ENCODE results near the gene DIPK1A.
A peak's percentile ranks its signal among the peaks of the same experiment; 100 is the strongest.

Gene DIPK1A

GRCh38 chr1:92937731-92938130, 23.5 kb downstream of the DIPK1A start:
- no peak overlapping the region for H3K27ac ChIP-seq (ENCODE audit: low read depth, low read length)
- H3K9me3 ChIP-seq (ENCODE audit: control insufficient read depth in 5 of 5, low read length in 5 of 5) = no peaks in the 10 kb centered on the region
- no peaks in the 10 kb centered on the region for H3K27me3 ChIP-seq (ENCODE audit: control insufficient read depth in 5 of 5, insufficient read depth in 4 of 5, low read length in 5 of 5)
- H3K4me3 ChIP-seq (ENCODE audit: low read depth in 1 of 5, low read length in 5 of 5) = no peak overlapping the region
- H3K4me1 ChIP-seq (ENCODE audit: control insufficient read depth in 5 of 5, insufficient read depth in 5 of 5, low read length in 5 of 5) = peaks cover 3 to 57% (median 28%) of the 10 kb centered on the region in 5 donors
- H3K36me3 ChIP-seq (ENCODE audit: control insufficient read depth in 5 of 5, insufficient read depth in 5 of 5, low read length in 5 of 5) = no peaks in the 10 kb centered on the region
- H3K9ac ChIP-seq (ENCODE audit: low read length in 5 of 5) = no peak overlapping the region

GRCh38 chr1:92936865-92937264, 24.4 kb downstream of the DIPK1A start:
- Histone ChIP-seq H3K9me3 (ENCODE audit: control insufficient read depth in 5 of 5, low read length in 5 of 5) (no peaks in the 10 kb centered on the region), H3K9ac (ENCODE audit: low read length in 5 of 5) (no peak overlapping the region), H3K4me1 (ENCODE audit: control insufficient read depth in 5 of 5, insufficient read depth in 5 of 5, low read length in 5 of 5) (peaks cover 3 to 54% (median 28%) of the 10 kb centered on the region in 5 donors), H3K27me3 (ENCODE audit: control insufficient read depth in 5 of 5, insufficient read depth in 4 of 5, low read length in 5 of 5) (no peaks in the 10 kb centered on the region), H3K36me3 (ENCODE audit: control insufficient read depth in 5 of 5, insufficient read depth in 5 of 5, low read length in 5 of 5) (no peaks in the 10 kb centered on the region), H3K4me3 (ENCODE audit: low read depth in 1 of 5, low read length in 5 of 5) (no peak overlapping the region), H3K27ac (ENCODE audit: low read depth, low read length) (no peak overlapping the region)

GRCh38 chr1:92934395-92935378, 26.6 kb downstream of the DIPK1A start:
- Histone ChIP-seq H3K4me3 (ENCODE audit: low read depth in 1 of 5, low read length in 5 of 5) (peak overlapping the region in 1 of 5 donors; percentile 19), H3K36me3 (ENCODE audit: control insufficient read depth in 5 of 5, insufficient read depth in 5 of 5, low read length in 5 of 5) (no peaks in the 10 kb centered on the region), H3K27me3 (ENCODE audit: control insufficient read depth in 5 of 5, insufficient read depth in 4 of 5, low read length in 5 of 5) (no peaks in the 10 kb centered on the region), H3K4me1 (ENCODE audit: control insufficient read depth in 5 of 5, insufficient read depth in 5 of 5, low read length in 5 of 5) (peaks cover 3 to 59% (median 28%) of the 10 kb centered on the region in 5 donors), H3K27ac (ENCODE audit: low read depth, low read length) (peak overlapping the region; percentile 64), H3K9me3 (ENCODE audit: control insufficient read depth in 5 of 5, low read length in 5 of 5) (no peaks in the 10 kb centered on the region), H3K9ac (ENCODE audit: low read length in 5 of 5) (peak overlapping the region in 3 of 5 donors; percentile 3 to 20 (median 19))

DNA sequence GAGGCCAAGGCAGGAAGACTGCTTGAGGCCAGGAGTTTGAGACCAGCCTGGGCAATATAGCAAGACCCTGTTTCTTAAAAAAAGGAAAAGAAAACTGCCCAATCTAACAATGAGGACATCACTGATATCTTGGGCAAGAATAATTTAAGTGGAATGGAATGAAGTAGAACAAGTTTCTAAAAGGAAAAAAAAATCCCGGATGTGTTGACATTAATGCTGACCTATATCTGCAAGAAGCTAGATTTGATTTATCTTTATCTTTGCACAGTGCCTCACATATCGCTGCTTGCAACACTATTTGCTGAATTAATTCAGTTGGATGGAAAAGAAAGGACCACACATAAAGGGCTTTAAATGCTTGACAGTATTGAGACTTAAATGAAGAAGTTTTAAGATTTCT, 27.8 kb downstream of the DIPK1A start:
- Histone ChIP-seq H3K27me3 (ENCODE audit: control insufficient read depth in 5 of 5, insufficient read depth in 4 of 5, low read length in 5 of 5) (no peaks in the 10 kb centered on the region), H3K27ac (ENCODE audit: low read depth, low read length) (peak overlapping the region; percentile 64), H3K4me1 (ENCODE audit: control insufficient read depth in 5 of 5, insufficient read depth in 5 of 5, low read length in 5 of 5) (peaks cover 3 to 55% (median 26%) of the 10 kb centered on the region in 5 donors), H3K4me3 (ENCODE audit: low read depth in 1 of 5, low read length in 5 of 5) (no peak overlapping the region), H3K9ac (ENCODE audit: low read length in 5 of 5) (no peak overlapping the region), H3K36me3 (ENCODE audit: control insufficient read depth in 5 of 5, insufficient read depth in 5 of 5, low read length in 5 of 5) (no peaks in the 10 kb centered on the region), H3K9me3 (ENCODE audit: control insufficient read depth in 5 of 5, low read length in 5 of 5) (no peaks in the 10 kb centered on the region)

GRCh38 chr1:92931691-92932090, 29.6 kb downstream of the DIPK1A start:
- Histone ChIP-seq H3K27ac (ENCODE audit: low read depth, low read length) (no peak overlapping the region), H3K27me3 (ENCODE audit: control insufficient read depth in 5 of 5, insufficient read depth in 4 of 5, low read length in 5 of 5) (no peaks in the 10 kb centered on the region), H3K9me3 (ENCODE audit: control insufficient read depth in 5 of 5, low read length in 5 of 5) (no peaks in the 10 kb centered on the region), H3K4me3 (ENCODE audit: low read depth in 1 of 5, low read length in 5 of 5) (no peak overlapping the region), H3K36me3 (ENCODE audit: control insufficient read depth in 5 of 5, insufficient read depth in 5 of 5, low read length in 5 of 5) (no peaks in the 10 kb centered on the region), H3K4me1 (ENCODE audit: control insufficient read depth in 5 of 5, insufficient read depth in 5 of 5, low read length in 5 of 5) (peaks cover 3 to 47% (median 26%) of the 10 kb centered on the region in 5 donors), H3K9ac (ENCODE audit: low read length in 5 of 5) (no peak overlapping the region)

DNA sequence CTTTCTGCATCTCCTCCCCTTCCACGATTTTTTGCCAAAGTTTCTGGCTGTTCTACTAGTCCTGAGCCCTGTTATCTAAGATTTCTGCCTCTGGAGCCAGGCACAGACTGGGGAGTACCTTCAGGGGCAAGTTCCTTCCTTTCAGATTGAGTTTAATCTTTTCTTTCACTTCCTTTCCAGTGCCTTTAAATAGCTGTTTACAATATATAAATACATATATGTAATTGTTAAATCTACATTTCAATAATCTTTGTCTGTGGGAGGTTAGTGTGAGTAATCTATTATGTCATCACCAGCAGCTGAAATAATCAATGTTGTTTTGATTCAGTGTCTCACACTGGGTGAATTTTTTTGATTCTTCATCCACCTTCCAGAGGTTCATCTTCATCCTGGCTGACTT, 31.8 kb downstream of the DIPK1A start:
- Histone ChIP-seq H3K36me3 (ENCODE audit: control insufficient read depth in 5 of 5, insufficient read depth in 5 of 5, low read length in 5 of 5) (no peaks in the 10 kb centered on the region), H3K9me3 (ENCODE audit: control insufficient read depth in 5 of 5, low read length in 5 of 5) (no peaks in the 10 kb centered on the region), H3K27me3 (ENCODE audit: control insufficient read depth in 5 of 5, insufficient read depth in 4 of 5, low read length in 5 of 5) (no peaks in the 10 kb centered on the region), H3K9ac (ENCODE audit: low read length in 5 of 5) (no peak overlapping the region), H3K4me3 (ENCODE audit: low read depth in 1 of 5, low read length in 5 of 5) (no peak overlapping the region), H3K4me1 (ENCODE audit: control insufficient read depth in 5 of 5, insufficient read depth in 5 of 5, low read length in 5 of 5) (peaks cover 2 to 30% (median 9%) of the 10 kb centered on the region in 5 donors), H3K27ac (ENCODE audit: low read depth, low read length) (no peak overlapping the region)

DNA sequence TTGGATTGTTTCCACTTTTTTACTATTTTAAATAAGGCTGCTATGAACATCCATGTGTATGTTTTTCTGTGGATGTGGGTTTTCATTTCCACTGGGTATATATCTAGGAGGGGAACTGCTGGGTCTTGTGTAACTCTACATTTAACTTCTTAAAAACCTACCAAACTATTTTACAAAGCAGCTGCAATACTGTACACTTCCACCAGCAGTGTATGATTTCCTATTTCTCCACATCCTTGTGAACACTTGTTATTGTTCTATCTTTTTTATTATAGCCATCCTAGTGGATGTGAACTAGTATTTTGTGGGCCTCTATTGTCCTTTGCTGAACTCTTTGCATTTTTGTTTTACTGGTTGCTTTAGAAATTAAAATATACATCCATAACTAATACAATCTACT, 33.4 kb downstream of the DIPK1A start:
- Histone ChIP-seq H3K9ac (ENCODE audit: low read length in 5 of 5) (no peak overlapping the region), H3K27ac (ENCODE audit: low read depth, low read length) (no peak overlapping the region), H3K27me3 (ENCODE audit: control insufficient read depth in 5 of 5, insufficient read depth in 4 of 5, low read length in 5 of 5) (no peaks in the 10 kb centered on the region), H3K4me3 (ENCODE audit: low read depth in 1 of 5, low read length in 5 of 5) (no peak overlapping the region), H3K4me1 (ENCODE audit: control insufficient read depth in 5 of 5, insufficient read depth in 5 of 5, low read length in 5 of 5) (peaks cover 0 to 23% (median 8%) of the 10 kb centered on the region in 5 donors), H3K36me3 (ENCODE audit: control insufficient read depth in 5 of 5, insufficient read depth in 5 of 5, low read length in 5 of 5) (no peaks in the 10 kb centered on the region), H3K9me3 (ENCODE audit: control insufficient read depth in 5 of 5, low read length in 5 of 5) (no peaks in the 10 kb centered on the region)

DNA sequence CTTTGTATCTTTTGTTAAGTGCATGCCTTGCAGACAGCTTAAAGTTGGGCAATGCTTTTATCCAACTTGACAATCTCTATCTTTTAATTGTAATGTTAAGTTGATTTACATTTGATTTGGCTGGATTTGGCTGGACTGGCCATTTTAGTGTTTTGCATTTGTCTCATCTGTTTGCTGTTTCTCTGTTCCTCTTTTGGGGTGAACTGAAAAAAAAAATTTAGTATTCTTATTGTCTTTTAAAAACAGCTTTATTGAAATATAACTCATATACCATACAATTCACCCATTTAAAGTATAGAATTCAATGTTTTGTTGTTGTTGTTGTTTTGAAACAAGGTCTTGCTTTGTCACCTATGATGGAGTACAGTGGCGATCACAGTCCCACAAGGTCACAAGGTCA, 34.4 kb downstream of the DIPK1A start:
- Histone ChIP-seq H3K27ac (ENCODE audit: low read depth, low read length) (no peak overlapping the region), H3K9me3 (ENCODE audit: control insufficient read depth in 5 of 5, low read length in 5 of 5) (no peaks in the 10 kb centered on the region), H3K27me3 (ENCODE audit: control insufficient read depth in 5 of 5, insufficient read depth in 4 of 5, low read length in 5 of 5) (no peaks in the 10 kb centered on the region), H3K36me3 (ENCODE audit: control insufficient read depth in 5 of 5, insufficient read depth in 5 of 5, low read length in 5 of 5) (no peaks in the 10 kb centered on the region), H3K4me3 (ENCODE audit: low read depth in 1 of 5, low read length in 5 of 5) (no peak overlapping the region), H3K4me1 (ENCODE audit: control insufficient read depth in 5 of 5, insufficient read depth in 5 of 5, low read length in 5 of 5) (peaks cover 0 to 29% (median 14%) of the 10 kb centered on the region in 5 donors), H3K9ac (ENCODE audit: low read length in 5 of 5) (no peak overlapping the region)

DNA sequence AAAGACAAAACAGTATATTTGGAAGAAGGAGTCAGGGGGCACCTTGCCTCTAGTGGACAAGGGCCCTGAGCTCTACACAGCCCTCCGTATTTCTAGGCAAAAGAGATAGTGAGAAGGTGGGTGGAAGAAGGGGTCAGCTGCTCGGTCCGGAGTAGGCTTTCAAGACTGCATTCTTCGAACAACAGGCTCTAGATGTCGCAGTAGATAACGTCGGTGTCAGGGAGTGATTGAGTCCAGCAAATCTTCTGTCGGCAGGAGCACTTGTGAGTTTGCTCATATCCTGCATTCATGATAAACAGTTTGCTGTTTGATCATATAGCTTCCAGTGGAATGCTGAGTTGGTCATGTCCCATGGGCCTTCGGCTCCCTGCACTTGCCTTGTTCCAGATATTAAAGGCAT, 36.8 kb downstream of the DIPK1A start:
- Histone ChIP-seq H3K9me3 (ENCODE audit: control insufficient read depth in 5 of 5, low read length in 5 of 5) (no peaks in the 10 kb centered on the region), H3K27ac (ENCODE audit: low read depth, low read length) (peak overlapping the region; percentile 82), H3K27me3 (ENCODE audit: control insufficient read depth in 5 of 5, insufficient read depth in 4 of 5, low read length in 5 of 5) (no peaks in the 10 kb centered on the region), H3K4me1 (ENCODE audit: control insufficient read depth in 5 of 5, insufficient read depth in 5 of 5, low read length in 5 of 5) (peaks cover 2 to 31% (median 22%) of the 10 kb centered on the region in 5 donors), H3K36me3 (ENCODE audit: control insufficient read depth in 5 of 5, insufficient read depth in 5 of 5, low read length in 5 of 5) (no peaks in the 10 kb centered on the region), H3K4me3 (ENCODE audit: low read depth in 1 of 5, low read length in 5 of 5) (no peak overlapping the region), H3K9ac (ENCODE audit: low read length in 5 of 5) (no peak overlapping the region)

GRCh38 chr1:92923664-92924063, 37.6 kb downstream of the DIPK1A start:
- Histone ChIP-seq H3K9ac (ENCODE audit: low read length in 5 of 5) (peak overlapping the region in 2 of 5 donors; percentile 4 to 40), H3K9me3 (ENCODE audit: control insufficient read depth in 5 of 5, low read length in 5 of 5) (no peaks in the 10 kb centered on the region), H3K4me3 (ENCODE audit: low read depth in 1 of 5, low read length in 5 of 5) (peak overlapping the region in 1 of 5 donors; percentile 22), H3K36me3 (ENCODE audit: control insufficient read depth in 5 of 5, insufficient read depth in 5 of 5, low read length in 5 of 5) (no peaks in the 10 kb centered on the region), H3K27ac (ENCODE audit: low read depth, low read length) (peak overlapping the region; percentile 82), H3K27me3 (ENCODE audit: control insufficient read depth in 5 of 5, insufficient read depth in 4 of 5, low read length in 5 of 5) (no peaks in the 10 kb centered on the region), H3K4me1 (ENCODE audit: control insufficient read depth in 5 of 5, insufficient read depth in 5 of 5, low read length in 5 of 5) (peaks cover 2 to 31% (median 22%) of the 10 kb centered on the region in 5 donors)

Data from subcutaneous abdominal adipose tissue (tissue), 5 donors.